Spinal cord (tissue), 10 donors: ENCODE results near the gene USP2. TPM values are rescaled to one million over a fixed set of nuclear protein-coding genes. Genes with fewer than 3 reads are reported as not detected.

Source experiments
- DNase-seq, 6 donors: peaks; one replicate each; pipeline versions ENCODE4 v3.0.0 to v3.0.0-alpha.2; 2013 to 2015; ENCODE audit warnings: low spot score in 6 of 6, low read depth in 4 of 6
- H3K27ac ChIP-seq: one replicate; pipeline ENCODE4 v1.5.1; 2013; ENCODE audit warnings: low read depth, low read length, control low read depth
- H3K27me3 ChIP-seq: one replicate; pipeline ENCODE4 v1.6.1; 2013; ENCODE audit warnings: low read length; ENCODE audit not compliant: control insufficient read depth, insufficient read depth
- H3K36me3 ChIP-seq: one replicate; pipeline ENCODE4 v1.6.1; 2013; ENCODE audit warnings: low read length; ENCODE audit not compliant: control insufficient read depth, insufficient read depth
- H3K4me1 ChIP-seq: one replicate; pipeline ENCODE4 v1.6.1; 2013; ENCODE audit warnings: low read length; ENCODE audit not compliant: control insufficient read depth, insufficient read depth
- H3K4me3 ChIP-seq: one replicate; pipeline ENCODE4 v1.5.1; 2013; ENCODE audit warnings: low read depth, low read length, control low read depth
- H3K9me3 ChIP-seq: one replicate; pipeline ENCODE4 v1.6.1; 2013; ENCODE audit warnings: low read length; ENCODE audit not compliant: control insufficient read depth, insufficient read depth
- WGBS: methylation state at CpG from one replicate; pipeline ENCODE4 v1.1.5; 2013; ENCODE audit warnings: missing lambda C conversion rate; ENCODE audit not compliant: insufficient coverage; 5-methylcytosine and 5-hydroxymethylcytosine counted together
- polyA plus RNA-seq, 2 donors: library from polyadenylated mRNA; unstranded; fragments of 120-200 nt; gene quantifications; one replicate each; pipeline ENCODE4 v1.2.1, GENCODE V29; 2013; ENCODE audit not compliant: insufficient read length in 2 of 2
- total RNA-seq, 2 donors: library from RNA; depleted of rRNA in 1 of 2; stranded (reverse); fragments of 120-200 nt in 1 of 2; fragments of >200 nt in 1 of 2; gene quantifications; one replicate each; pipeline versions ENCODE4 v1.2.3 to v1.2.4, GENCODE V29; 2013 to 2014
- donor health status: healthy.

The USP2 gene
- total and polyA plus RNA-seq, 4 donors: 3.0 to 13.8 (median 8.2) TPM

DNA sequence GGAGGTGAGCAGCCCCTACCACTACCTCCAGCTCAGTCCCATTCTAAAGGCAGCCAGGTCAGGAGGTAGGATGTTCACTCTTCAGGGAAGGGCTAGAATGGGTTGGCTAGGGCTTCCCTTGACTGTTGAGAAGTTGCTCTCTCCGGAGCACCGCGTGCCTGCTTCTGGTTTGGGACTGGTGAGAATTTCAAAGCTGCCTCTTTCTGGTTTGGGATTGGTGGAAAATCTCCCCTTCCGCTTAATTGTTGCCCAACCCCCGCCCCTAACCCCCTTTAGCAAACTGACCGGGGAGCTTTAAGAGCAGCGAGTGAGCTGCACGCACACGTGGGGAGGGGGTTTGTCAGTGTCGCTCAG is 686 bp downstream of the USP2 start:
- H3K27ac ChIP-seq: peak overlapping the region; percentile 80
- peaks cover 1% of the 10 kb centered on the region for H3K27me3 ChIP-seq
- H3K4me1 ChIP-seq: peaks cover 57% of the 10 kb centered on the region
- H3K36me3 ChIP-seq: no peaks in the 10 kb centered on the region
- peak overlapping the region; percentile 70 for H3K4me3 ChIP-seq
- no peaks in the 10 kb centered on the region for H3K9me3 ChIP-seq
- WGBS: no CpG with 5 or more reads among the region's 10 CpGs
- DNase-seq: peak in 1 of 6 donors; percentile 48

GRCh38 chr11:119380160-119380826 is 1.2 kb downstream of the USP2 start:
- H3K36me3 ChIP-seq: no peaks in the 10 kb centered on the region

DNA sequence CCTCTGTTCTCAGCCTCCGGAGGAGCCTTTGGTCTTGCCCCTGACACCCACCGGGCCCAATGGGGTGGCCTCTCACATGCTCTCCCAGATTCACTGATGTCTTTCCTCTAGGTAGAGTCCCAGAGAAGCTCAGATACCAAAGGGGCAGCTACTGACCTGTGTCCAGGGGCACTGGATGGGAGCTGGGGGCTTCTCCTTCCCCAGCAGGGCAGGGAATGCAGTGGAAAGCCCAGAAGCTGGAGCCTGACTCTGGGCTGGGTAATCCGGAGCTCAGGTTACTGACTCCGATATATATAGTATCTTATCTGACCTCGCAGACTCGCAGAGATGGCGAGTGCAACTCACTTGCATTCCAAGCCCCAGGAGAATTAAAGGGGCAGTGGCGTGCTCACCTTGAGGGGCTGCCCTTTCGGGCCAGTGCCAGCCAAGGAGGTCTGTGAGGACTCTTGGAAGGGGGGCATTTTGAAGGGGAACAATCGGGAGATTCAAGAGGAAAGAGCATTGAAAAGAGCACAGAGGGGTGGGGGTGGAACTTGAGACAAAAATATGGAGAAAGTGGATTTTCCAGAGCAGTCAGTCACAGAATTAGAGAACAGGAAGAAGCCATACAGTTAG is 2.5 kb downstream of the USP2 start:
- no peak overlapping the region for H3K4me3 ChIP-seq
- H3K27ac ChIP-seq: no peak overlapping the region
- no peaks in the 10 kb centered on the region for H3K9me3 ChIP-seq
- H3K4me1 ChIP-seq: peaks cover 75% of the 10 kb centered on the region
- WGBS: 52% methylated on average over 10 of the region's 10 CpGs
- H3K27me3 ChIP-seq: peaks cover 2% of the 10 kb centered on the region
- H3K36me3 ChIP-seq: no peaks in the 10 kb centered on the region
- no peak for DNase-seq

More at GRCh38 chr11:119380160-119380826, 1.2 kb downstream of the USP2 start:
- whole genome bisulfite sequencing: 71% methylated on average over 12 of the region's 13 CpGs
- Histone ChIP-seq H3K4me1 (peaks cover 62% of the 10 kb centered on the region), H3K27ac (no peak overlapping the region), H3K9me3 (no peaks in the 10 kb centered on the region), H3K4me3 (peak overlapping the region; percentile 70), H3K27me3 (peaks cover 2% of the 10 kb centered on the region)
- no peak for DNase-seq

DNA sequence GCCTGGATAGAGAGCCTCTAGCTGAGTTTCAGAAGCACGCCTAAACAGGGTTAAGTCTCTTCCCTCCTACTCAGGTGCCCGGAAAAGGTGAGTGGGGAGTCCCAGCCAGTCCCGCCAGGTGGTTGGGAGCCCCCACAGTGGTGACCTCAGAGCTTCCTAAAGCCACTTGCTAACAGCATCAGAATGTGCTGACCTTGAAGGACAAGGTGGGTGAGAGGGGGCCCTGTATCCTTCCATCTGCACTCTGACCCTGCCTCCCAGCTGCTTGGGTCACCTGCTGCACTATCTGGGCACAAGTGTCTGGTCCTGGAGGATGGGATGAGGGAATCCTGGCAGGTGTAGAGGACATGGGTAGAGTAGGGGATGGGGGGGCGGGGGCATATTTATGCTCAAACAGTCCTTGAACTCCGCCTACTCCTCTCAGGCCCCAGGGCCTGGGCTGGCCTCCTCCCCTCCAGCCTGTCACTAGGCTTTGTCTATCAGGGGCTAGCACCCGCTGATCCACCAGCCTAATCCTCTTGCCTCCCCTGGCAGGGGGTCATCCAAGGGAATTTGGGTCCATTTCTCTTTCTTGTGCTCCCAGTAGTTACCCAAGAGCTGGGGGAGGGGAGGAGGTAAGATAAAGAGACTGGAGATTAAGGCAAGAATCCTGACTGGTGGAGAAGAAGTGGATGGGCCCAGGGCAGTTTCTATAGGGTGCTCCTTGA is 3.4 kb downstream of the USP2 start:
- 67% methylated on average over 2 of the region's 6 CpGs for WGBS
- H3K4me1 ChIP-seq: peaks cover 84% of the 10 kb centered on the region
- DNase-seq: peak in 1 of 6 donors; percentile 1

GRCh38 chr11:119377112-119377901 is 4.2 kb downstream of the USP2 start:
- no peak overlapping the region for H3K4me3 ChIP-seq
- peak in 1 of 6 donors; percentile 25 for DNase-seq
- peak overlapping the region; percentile 99 for H3K27ac ChIP-seq
- peaks cover 92% of the 10 kb centered on the region for H3K4me1 ChIP-seq
- H3K27me3 ChIP-seq: peaks cover 2% of the 10 kb centered on the region
- 51% methylated on average over 12 of the region's 12 CpGs for WGBS
- H3K9me3 ChIP-seq: no peaks in the 10 kb centered on the region
- peaks cover 11% of the 10 kb centered on the region for H3K36me3 ChIP-seq

More for the DNA sequence above, 3.4 kb downstream of the USP2 start:
- Histone ChIP-seq H3K36me3 (peaks cover 3% of the 10 kb centered on the region), H3K27me3 (peaks cover 2% of the 10 kb centered on the region), H3K9me3 (no peaks in the 10 kb centered on the region), H3K27ac (no peak overlapping the region), H3K4me3 (no peak overlapping the region)

DNA sequence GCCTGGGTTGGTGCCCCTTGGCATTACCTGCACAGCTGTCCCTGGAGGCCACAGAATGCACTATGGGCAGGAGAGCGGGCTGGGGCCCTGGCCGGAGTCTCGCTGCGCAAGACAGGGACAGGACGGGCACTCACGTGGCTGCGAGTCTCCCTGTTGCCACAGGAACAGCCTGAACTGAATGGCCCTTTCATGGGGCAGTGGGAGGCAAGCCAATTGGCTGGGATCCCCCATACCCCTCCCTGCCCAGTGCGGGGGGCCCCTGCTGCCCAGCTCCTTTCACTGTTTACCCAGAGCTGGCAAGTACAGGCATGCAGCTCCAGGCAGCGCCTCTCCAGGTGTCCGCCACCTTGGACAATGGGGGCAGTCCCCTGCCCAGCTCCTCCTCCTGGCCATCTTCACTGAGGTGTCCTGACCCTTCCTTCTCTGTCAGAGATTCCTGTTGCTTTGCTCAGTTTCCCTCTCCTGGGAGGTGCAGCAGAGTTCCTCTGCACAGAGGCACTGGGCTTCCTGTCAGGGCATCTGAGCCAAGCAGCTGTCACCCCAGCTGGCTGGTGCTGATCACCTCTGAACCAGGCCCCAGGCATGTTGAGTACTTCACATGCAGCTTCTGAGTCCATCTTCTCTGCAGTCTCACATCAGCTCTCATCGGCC is 5.2 kb downstream of the USP2 start:
- DNase-seq: peak in 5 of 6 donors; percentile 69 to 93 (median 81)
- WGBS: 26% methylated on average over 11 of the region's 11 CpGs
- Histone ChIP-seq H3K4me1 (peaks cover 92% of the 10 kb centered on the region), H3K9me3 (no peaks in the 10 kb centered on the region), H3K27ac (peak overlapping the region; percentile 99), H3K4me3 (peak overlapping the region; percentile 43), H3K27me3 (peaks cover 2% of the 10 kb centered on the region), H3K36me3 (peaks cover 14% of the 10 kb centered on the region)

DNA sequence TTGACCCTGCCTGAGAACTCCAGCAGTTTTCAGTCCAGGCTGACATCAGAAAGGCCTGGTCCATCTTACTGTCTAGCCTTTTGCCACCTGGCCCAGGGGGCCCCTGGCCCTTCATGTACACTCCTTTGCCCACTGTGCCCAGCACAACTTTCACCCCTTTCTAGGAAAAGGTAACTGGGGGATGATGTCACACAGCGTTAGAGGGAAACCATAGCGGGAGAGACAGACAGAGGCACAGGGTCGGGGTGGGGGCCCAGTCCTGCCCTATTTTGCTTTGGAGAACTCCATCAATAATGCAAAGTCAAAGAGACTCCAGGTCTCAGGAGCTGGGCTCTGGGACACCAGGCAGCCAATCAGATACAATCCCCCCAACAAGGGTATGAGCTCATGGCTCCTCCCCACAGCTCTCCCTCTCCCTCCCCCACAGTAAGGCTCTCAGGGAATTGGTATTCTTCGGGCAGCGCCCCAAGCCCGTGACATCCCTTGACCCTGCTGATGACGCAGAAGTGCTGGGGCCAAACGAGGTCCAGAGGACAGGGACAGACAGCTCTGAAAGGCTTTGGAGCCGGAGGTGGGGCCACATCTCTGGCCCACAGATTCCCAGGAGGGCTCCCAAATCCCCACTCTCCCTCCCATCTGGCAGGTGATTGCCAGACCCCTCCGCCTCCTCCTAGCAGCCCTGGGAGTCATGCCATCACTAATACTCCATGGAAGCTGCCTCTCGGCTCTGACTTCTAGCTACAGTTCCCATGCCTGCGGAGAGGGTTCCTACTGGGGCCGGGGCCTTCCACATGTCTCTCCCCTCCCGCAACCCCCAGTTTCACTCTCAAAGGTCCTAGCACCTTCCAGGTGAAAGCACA is 5.9 kb downstream of the USP2 start:
- H3K4me1 ChIP-seq: peaks cover 92% of the 10 kb centered on the region
- peak overlapping the region; percentile 99 for H3K27ac ChIP-seq
- H3K4me3 ChIP-seq: peak overlapping the region; percentile 43
- no peaks in the 10 kb centered on the region for H3K9me3 ChIP-seq
- DNase-seq: peak in 3 of 6 donors; percentile 64 to 88 (median 76)
- 11% methylated on average over 14 of the region's 14 CpGs for WGBS
- H3K36me3 ChIP-seq: peaks cover 16% of the 10 kb centered on the region
- peaks cover 2% of the 10 kb centered on the region for H3K27me3 ChIP-seq

DNA sequence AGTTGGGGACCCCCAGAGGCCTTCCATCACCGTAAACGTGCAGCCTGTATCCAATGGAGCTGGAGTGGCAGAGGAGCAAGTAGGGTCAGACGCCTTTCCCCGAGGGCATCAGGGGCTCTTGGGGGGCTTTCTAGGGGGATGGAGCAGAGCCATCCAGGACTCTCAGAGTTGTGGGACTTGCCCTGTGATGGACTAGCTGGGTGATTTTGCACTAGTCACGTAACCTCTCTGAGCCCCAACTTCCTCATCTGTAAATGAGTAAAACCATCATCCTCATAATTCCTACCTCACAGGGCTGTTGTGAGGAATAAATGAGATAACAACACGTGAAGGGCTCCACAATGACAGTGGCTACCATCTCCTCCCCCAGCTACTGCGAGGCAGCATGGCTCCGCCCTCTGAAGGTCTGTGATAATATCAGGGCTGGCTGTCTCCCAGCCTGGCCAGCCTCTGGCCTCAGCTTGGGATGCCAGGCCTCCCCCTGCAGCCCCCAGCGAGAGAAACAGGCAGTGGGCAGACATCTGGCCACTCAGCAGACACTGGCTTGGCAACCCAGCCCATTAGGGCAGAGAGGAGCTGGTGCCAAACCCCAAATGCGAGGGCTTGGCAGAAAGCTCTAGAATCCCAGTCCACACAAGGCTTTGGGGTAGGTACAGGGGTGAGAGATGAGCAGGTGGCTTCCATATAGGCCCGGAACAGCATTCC is 6.7 kb downstream of the USP2 start:
- WGBS: 38% methylated on average over 10 of the region's 11 CpGs
- H3K9me3 ChIP-seq: no peaks in the 10 kb centered on the region
- H3K4me3 ChIP-seq: peak overlapping the region; percentile 43
- peak in 1 of 6 donors; percentile 69 for DNase-seq
- peak overlapping the region; percentile 99 for H3K27ac ChIP-seq
- H3K36me3 ChIP-seq: peaks cover 16% of the 10 kb centered on the region
- H3K4me1 ChIP-seq: peaks cover 94% of the 10 kb centered on the region
- peaks cover 2% of the 10 kb centered on the region for H3K27me3 ChIP-seq
